HTERT RPE-1 (cell line): ENCODE results near the gene RRN3.
"Not testable (repeated sequence)": the region's sequence is repeated elsewhere in the genome, so short reads cannot be mapped to it uniquely, and the experiment has no call there.

Source experiments
- in situ Hi-C: fragments of 300-500 bp; cut with MboI; formaldehyde crosslinking; loops from 4 replicates; pipeline ENCODE4 v1.14.3; 2020; ENCODE audit warnings: low sequenced_read_pairs

RRN3 gene

GRCh38 chr16:15100372-15100987 is 6.4 kb upstream of the RRN3 start:
- in situ Hi-C loops, result not testable (repeated sequence)

DNA sequence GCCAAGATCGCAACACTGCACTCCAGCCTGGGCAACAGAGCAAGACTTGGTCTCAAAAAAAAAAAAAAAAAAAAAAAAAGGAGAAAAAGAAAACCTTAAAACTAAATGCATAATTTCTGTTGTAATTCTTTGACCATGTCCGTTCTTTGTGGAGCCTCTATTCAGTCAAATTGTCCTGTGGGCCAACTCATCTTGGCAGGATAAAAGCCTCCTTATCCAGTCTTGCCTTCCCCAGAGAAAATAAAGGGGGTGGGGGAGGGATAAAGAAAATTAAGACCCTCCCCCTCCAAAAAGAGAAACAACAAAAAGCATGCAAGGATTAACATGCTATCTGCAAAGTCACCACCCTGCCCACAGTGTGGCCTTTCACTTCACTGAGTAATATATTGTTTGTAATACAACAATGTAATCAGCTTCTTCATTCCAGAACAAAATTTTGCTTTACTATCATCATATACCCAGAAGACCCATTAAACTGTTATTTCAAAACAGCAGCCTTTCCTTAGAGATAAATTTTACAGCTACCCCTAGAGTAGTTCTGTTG is 5.4 kb upstream of the RRN3 start:
- in situ Hi-C loops, result not testable (repeated sequence)

- in situ Hi-C loops, result not testable (repeated sequence)
These were observed 2.5 kb upstream of the RRN3 start for GRCh38 chr16:15096583-15096972.

GRCh38 chr16:15093571-15093954 is 509 bp downstream of the RRN3 start:
- in situ Hi-C loops, result not testable (repeated sequence)

- in situ Hi-C loops, result not testable (repeated sequence)
These were observed 3.3 kb downstream of the RRN3 start for GRCh38 chr16:15090663-15091269.

DNA sequence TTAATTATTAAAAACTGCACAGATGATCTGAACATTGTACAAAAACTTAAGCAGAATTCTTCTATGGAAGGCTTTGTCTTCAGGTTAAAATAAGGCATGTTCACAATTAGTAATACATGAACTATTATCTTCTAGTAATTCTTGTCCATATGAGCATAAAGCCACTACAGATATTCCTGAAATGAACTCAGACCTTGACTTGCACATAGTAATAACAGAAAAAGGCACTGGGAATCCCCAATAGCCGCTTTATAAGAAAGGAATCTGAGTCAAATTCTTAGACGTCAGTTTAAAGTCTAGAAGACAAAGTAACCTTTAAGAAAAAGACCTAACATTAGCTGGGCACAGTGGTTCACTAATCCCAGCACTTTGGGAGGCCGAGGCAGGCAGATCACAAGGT is 11.3 kb downstream of the RRN3 start:
- in situ Hi-C loops, result not testable (repeated sequence)

GRCh38 chr16:15080883-15081282 is 13.2 kb downstream of the RRN3 start:
- in situ Hi-C loops, result not testable (repeated sequence)

GRCh38 chr16:15076161-15076560 is 17.9 kb downstream of the RRN3 start:
- in situ Hi-C loops, result not testable (repeated sequence)

- in situ Hi-C loops, result no loop called here
These were observed 21.0 kb downstream of the RRN3 start for GRCh38 chr16:15073101-15073500.

DNA sequence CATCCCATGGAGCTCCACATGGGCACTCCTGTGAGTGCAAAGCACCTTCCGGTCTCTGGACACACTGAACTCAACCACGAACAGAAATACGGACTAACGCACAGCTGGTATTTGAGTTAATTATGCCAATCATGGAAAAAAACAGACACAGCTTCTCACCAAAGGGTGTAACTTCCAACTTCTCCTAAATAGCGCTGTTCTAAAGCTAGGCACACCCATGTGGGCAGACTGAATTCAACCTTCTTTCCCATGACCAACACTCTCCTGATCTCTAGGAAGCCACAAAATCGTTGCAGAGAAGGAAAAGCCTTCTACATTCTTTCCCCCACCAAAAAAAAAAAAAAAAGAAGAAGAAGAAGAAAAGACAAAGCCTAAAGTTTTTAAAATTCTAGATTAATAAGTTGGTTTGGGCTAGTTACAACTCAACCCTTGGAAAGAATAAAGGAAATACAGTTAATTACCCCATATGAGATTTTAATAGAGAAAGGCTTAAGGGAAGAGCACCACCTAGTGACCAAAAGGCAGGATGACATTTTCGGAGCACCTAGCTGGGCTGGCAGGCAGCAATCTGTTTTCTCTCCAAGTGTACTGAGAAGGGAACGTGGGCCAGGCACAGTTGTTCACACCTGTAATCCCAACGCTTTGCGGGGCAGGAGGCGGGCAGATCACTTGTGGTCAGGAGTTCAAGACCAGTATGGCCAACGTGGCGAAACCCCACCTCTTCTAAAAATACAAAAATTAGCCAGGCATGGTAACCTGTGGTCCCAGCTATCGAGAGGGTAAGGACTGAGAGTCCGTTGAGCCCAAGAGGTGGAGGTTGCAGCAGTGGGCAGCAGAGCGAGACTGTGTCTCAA is 21.9 kb downstream of the RRN3 start:
- in situ Hi-C loops, result not testable (repeated sequence)

DNA sequence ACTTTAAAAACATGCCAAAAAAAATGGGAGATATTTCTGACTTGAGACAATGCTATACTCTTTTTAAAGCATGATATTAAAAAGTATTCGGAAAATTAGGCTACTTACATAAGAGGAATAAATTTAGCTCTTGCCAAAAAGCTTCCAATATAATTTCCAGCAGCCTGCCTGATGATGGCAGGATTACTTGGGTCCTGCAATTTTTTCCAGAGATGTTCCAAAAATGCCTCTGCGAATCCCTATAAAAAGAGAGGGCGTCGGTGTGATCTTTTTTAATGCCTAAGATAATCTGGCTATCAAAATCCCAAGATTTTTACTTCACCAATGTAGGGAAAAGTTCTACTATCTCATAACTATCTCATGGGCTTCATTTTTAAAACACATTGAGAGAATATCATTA is 23.1 kb downstream of the RRN3 start:
- in situ Hi-C loops, result not testable (repeated sequence)

DNA sequence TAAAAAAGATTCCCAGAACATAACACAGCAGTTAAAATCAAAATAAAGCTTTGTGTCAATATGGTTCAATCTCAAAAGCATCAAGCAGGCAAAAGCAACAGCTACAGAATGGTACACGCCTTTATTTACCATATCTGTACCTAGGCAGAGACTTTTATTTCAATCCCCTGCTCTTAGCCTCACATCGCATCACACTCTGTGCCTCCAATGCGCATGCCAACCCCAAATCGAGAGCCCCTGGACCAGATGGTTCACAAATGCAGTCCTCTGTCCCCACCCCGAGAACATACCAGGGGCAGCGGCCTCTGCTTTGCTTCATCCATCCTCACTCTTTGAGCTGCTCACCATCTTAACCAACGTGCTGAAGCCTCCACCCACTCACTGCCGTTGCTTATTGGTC is 27.4 kb downstream of the RRN3 start:
- in situ Hi-C loops, result not testable (repeated sequence)

GRCh38 chr16:15065961-15066360 is 28.1 kb downstream of the RRN3 start:
- in situ Hi-C loops, result not testable (repeated sequence)

DNA sequence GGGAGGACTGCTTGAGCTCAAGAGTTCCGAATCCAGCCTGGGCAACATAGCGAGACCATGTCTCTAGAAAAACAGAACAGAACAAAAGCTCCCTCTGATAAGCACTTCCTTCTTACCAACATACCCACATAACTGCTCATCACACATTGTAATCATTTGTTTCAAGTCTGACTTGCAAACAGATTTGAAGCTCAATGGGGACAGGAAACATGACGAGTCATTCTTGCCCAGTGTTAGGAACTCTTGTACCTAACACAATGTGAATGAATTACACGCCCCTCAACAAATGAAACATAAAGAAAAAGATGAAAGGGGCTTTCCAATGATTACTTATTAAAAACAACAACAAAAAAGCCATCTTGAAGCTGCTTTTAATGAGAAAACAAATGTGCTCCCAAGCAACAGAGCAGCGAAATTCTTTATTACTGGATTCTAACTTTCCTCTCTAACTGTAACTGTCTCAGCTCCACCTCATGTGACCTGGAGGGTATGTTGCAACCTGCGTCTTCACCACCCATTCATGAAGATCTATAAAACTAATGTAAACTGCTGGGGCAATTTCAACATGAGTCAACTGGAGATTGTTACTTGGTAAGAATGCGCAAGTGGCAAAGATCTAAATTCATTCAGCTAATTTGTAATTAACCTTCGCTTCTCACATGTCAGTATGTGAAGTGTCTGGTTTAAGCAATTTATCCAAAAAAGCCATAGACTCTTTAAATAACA is 31.8 kb downstream of the RRN3 start:
- in situ Hi-C loops, result not testable (repeated sequence)

- in situ Hi-C loops, result no loop called here
These were observed 34.7 kb downstream of the RRN3 start for GRCh38 chr16:15059324-15059723.

DNA sequence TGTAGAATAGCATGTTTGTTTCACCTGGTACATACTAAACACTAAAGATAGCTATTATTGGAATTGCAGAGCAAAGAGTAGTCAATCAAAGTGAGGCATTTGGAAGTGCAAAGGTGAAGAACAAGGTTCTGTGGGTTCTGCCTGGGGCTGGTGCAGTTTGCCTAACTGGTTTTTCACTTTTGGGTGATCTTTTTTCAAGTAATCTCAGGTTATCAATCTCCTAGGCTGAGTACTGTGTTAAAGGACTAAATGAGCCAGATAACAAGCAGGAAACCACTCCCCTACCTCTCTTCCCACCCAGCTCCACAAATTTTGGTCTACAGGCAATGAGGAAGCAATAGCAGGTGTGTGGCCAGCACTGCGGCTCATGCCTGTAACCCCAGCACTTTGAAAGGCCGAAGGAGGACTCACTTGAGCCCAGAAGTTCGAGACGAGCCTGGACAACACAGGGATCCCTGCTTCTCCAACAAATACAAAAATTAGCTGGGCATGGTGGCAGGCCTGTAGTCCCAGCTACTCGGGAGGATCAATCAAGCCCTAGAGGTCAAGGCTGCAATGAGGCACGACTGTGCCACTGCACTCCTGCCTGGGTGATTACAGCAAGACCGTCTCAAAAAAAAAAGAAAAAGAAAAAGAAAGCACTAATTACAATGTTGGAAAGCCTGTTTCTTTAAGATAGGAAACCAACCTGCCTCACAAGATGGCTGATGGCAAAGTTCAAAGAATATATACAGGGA is 36.2 kb downstream of the RRN3 start:
- in situ Hi-C loops, result no loop called here

DNA sequence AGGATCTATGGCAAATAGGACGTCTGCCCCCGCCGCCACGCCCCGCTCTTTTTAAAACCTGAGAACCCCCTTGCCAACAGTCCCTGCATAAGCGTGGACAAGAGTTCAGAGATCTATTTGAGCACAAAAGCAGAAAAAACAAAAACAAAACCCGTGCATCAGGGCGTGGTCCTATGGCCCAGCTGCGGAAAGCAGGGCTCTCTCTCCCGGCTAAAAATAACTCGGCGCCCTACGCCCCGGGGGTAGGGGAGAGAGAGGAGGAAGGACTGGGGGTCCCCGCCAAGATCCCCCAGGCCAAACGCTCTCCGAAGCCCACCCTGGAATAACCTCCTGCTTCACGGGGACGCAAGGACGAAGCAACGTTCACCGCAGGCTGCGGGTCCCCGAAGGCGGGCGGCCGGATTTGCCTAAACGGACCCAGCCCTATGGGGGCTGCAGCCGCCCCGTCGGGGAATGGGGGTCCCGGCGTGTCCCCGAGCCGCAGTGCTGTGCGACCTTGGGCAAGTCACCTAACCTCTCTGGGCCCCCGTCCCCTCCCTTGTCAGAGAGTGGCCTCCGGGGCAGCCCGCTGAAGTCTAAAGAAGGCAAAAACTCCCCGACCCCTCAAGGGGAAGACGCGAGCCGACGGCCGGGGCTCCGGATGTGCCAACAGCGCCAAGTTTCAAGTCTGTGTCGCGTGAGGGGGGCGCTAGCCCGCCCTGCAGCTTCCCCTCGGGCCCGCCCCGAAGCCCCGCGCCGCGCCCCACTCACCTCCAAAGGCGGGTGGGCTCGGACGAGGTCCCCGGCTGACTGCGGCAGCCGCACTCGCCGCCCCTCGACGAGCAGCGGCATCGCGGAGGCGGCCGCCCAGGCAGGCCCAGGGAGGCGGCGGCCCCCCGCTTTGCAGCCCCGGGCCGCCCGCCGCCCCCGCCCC is 38.7 kb downstream of the RRN3 start:
- in situ Hi-C loops, result no loop called here

DNA sequence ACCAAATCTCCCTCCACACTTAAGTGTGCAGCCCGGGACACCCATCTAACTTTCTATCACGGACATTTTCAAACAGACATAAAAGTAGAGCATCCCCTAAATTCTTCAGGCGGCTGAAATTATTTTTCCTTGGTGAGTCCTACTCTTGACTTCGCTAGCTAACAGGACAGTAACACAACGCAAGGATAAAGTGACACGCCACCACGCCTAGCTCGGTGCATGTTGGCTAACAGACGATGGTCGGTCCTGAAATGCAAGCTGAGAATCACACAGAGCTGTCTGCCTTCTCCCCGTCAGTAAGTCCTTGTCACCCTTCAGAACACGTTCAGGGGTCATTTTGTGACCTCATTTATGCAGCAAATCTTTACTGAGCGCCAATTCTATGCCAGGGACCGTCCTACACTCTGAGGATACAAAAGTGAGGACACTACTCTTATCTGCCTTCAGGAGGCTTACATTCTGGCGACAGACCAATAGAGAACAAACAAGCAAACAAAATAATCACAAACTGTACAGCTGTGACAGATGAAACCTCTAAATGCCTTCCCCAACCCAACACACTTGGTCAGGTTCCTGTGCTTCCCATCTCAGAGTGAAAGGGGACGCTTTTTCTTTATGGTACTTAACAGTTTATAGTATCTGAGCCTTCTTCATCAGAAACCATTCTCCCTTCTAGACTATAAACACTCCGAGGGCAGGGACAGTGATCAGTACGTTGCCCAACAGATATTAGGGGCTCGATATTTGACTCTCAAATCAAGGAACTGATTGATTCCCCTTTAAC is 39.5 kb downstream of the RRN3 start:
- in situ Hi-C loops, result no loop called here

- in situ Hi-C loops, result no loop called here
These were observed 40.2 kb downstream of the RRN3 start for GRCh38 chr16:15053904-15054303.
